Cerebellar cortex (tissue), 1 donor: ENCODE data around the gene THSD1.
A peak's percentile ranks its signal among the peaks of the same experiment; 100 is the strongest.

ENCODE experiments used
- DNase-seq: peaks from one replicate; pipeline ENCODE4 v3.0.0-alpha.2; 2015; ENCODE audit warnings: low spot score

The THSD1 gene, protein sequence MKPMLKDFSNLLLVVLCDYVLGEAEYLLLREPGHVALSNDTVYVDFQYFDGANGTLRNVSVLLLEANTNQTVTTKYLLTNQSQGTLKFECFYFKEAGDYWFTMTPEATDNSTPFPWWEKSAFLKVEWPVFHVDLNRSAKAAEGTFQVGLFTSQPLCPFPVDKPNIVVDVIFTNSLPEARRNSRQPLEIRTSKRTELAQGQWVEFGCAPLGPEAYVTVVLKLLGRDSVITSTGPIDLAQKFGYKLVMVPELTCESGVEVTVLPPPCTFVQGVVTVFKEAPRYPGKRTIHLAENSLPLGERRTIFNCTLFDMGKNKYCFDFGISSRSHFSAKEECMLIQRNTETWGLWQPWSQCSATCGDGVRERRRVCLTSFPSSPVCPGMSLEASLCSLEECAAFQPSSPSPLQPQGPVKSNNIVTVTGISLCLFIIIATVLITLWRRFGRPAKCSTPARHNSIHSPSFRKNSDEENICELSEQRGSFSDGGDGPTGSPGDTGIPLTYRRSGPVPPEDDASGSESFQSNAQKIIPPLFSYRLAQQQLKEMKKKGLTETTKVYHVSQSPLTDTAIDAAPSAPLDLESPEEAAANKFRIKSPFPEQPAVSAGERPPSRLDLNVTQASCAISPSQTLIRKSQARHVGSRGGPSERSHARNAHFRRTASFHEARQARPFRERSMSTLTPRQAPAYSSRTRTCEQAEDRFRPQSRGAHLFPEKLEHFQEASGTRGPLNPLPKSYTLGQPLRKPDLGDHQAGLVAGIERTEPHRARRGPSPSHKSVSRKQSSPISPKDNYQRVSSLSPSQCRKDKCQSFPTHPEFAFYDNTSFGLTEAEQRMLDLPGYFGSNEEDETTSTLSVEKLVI

DNA sequence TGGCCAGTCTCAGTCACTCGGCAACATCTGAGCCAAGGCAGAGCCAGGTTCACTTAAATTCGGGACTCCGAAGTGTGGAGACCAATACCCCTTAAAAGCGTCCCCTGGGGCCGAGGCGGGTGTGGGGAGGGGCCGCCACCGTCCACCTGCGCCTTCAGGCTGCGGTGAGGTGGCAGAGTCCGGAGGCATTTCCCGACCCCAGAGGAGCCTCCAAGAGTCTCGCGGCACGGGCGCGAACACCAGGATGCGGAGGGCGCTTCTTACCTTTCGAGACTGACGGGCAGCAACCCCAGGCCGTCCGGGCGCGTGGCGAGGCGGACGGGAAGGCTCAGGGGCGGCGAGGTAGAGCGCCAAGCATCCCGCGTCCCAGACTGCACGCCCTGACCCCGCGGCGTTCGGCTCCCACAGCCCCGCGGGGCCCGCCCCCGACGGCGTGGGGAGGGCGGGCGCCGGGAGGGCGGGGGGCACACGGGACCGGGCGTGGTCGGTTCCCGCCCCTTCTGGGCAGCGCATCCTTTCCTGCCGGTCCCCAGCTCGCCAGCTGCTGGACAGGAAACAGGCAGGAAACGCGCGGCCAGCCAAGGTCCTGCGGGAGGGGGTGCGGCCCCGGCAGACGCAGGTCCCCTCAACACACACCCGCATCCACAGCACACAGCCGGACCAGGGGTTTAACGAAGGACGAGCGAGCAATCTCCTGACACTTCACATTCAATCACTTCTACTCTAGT lies at the start of gene THSD1:
Gene THSD1, minus strand, starts transcription at position 406 of the 728 bp plus-strand sequence. CDS start 3,572 bp downstream, outside the sequence.
- DNase-seq: no peak

DNA sequence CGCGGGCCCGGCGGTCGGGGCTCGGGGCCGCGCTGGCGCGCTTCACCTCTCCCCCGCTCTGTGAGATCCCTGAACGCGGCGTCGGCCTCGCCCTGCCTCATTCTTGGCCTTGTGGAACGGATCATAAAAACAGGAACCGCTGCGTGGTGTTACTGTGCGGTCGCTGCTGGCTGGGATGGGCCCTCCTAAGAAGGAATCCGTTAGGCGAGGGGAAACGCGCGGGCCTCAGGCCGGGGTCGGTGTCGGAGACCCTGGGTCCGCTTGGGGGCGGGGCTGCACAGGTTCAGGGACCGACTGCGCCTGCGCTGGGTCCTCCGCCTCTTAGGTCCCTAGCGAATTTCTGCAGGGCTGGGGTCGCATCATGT lies 49.7 kb upstream of the THSD1 start:
- DNase-seq: peak; percentile 78

DNA sequence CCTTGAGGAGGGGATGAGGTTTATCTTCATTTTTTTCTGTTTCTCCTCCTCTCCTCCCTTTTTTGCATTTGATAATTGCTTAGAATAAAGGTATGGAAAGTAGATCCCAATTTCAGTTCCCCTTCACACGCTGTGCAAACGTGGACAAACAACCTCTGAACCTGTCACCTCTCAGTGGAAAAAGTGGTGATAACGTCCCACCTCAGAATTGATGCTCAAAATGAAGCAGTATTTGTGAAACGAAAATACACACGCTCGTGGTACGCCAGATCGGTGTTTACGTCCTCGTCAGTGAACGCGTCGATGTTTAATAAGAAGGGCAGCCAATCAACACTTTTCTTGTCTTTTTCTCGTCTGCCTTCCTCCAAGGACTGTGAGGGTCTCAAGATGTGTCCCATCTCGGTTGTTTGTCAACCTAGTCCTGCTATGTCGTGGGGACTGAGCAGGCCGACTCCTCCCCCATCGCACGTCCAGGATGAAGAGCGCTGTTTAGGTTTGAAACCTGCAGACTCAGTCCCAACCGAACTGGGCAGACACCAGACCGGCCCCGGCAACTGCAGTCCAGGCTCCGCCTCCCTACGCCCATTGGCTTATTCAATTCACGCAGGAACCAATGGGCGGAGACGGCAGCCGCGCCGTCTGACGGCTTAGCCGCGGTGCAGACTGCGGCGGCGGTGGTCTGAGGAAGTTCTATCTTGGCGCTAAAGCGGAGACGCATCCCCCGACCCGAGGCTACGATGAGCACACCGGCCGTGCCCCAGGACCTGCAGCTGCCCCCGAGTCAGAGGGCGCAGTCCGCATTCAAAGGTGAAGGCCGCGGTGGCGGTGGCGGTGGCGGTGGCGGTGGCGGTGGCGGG lies 49.1 kb upstream of the THSD1 start, which contains the start of gene CKAP2:
Gene CKAP2, plus strand, starts transcription at position 659 of the 857 bp plus-strand sequence. Its CDS starts 79 bp downstream, at position 738.
- DNase-seq: peak; percentile 97

DNA sequence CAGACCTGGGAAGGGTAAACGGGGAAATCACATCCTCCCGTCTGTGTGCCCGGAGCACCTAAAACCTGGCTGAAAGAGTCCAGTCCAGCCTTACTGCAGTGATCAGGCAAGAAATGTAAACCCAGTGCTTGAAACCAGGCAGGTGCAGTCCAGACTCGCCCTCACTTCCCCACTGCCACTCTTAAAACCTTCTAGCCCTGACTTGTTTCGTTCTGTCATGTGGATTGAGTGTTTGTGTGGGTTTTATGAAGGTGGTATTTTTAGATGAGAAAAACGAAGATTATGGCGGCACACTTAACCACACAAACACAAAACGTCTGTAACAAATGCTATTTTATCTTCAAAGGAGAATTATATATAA lies 48.5 kb upstream of the THSD1 start:
- peak; percentile 67 for DNase-seq

DNA sequence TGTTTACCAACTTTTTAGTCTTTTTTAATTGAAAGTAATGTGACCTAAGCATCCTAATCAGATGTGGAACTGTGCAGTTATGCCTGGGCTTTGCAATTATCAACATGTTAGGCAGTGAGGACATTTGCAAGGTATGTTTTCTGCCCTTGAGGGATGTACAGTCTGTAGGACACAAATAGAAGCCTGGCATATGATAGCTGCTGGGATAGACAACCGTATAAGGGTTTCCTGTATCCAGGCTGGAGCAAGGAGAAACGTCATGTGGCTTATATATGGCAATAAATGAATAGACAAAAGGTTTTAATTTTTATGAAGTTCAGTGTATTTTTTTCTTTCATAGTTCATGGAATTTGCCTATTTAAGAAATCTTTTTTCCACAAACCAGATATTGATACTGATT lies 46.5 kb upstream of the THSD1 start:
- no peak for DNase-seq

DNA sequence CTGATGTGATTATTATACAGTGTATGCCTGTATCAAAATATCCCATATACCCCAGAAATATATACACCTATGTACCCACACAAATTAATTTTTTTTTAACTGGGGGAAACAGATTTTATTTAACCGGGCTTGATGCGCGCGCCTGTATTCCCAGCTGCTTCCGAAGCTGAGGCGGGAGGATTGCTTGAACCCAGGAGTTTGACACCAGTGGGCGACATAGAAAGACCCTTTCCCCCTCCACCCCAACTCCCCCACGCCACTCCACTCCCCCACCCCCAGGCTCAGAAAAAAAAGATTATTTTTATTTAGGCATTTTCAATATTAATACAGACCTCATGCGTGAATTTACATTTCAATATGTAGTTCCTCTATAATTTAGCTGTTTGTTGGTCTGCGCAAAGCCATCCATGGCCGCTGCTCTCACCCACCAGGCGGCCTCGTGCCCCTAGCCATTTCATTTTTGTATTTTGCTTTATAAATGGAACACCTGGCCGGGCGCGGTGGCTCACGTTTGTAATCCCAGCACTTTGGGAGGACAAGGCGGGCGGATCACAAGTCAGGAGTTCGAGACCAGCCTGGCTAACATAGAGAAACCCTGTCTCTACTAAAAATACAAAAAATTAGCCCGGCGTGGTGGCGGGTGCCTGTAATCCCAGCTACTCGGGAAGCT lies 45.3 kb upstream of the THSD1 start:
- no peak for DNase-seq

DNA sequence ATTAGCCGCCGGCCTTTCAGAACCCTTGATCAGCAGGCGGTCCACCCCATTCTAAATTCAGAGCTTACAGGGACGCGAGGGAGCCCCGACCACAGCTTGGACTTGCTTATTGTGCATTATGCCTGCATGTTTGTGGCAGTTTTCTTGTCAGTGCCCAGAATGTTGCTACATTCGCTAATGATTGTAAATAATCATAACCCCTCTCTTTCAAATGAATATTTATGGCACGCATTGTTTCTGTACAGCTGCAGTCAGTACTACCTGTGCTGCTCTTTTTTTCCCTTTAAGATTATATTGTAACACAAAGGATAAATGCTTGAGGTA lies 44.8 kb upstream of the THSD1 start:
- no peak for DNase-seq

DNA sequence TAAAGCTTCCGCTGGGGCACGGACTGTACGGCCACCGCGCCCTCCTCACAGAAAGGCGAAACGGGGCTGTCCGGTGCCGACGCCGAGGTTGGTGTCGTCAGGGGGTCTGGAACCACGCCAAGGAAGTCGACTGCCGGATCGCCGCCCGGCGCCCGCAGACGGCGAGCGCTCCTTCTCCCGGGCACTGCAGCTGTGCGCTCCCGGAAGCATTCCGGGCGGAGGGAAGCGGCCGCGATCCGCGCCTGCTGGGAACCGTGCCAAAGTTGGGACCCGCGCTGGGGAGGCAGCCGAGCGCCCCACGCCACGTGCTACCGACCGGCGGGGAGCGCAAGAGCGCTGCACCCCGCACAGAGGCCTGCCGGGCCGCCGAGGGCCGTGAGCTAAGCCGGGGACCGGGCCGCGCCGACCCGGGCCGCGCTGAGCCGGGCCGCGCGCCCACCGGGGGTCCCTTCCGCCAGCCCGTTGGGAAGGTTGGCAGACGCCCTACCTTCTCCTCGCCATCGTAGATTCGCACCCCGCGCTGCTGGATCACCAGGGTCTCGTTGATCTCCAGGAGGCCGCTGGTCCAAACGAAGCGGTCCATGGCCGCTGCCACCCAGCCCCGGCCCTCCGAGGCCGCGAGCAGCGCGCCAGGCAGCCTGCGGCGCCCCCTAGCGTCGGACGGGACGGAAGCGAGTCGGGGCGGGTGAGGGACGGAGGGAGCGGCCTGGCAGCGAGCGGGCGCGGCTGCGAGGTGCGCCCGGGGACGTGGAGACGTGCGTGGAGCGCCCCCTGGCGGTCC lies 44.2 kb upstream of the THSD1 start, which contains the start of gene VPS36:
Gene VPS36, minus strand, starts transcription at position 623 of the 781 bp plus-strand sequence. Its CDS starts 40 bp downstream, at position 583.
- DNase-seq: peak; percentile 94

DNA sequence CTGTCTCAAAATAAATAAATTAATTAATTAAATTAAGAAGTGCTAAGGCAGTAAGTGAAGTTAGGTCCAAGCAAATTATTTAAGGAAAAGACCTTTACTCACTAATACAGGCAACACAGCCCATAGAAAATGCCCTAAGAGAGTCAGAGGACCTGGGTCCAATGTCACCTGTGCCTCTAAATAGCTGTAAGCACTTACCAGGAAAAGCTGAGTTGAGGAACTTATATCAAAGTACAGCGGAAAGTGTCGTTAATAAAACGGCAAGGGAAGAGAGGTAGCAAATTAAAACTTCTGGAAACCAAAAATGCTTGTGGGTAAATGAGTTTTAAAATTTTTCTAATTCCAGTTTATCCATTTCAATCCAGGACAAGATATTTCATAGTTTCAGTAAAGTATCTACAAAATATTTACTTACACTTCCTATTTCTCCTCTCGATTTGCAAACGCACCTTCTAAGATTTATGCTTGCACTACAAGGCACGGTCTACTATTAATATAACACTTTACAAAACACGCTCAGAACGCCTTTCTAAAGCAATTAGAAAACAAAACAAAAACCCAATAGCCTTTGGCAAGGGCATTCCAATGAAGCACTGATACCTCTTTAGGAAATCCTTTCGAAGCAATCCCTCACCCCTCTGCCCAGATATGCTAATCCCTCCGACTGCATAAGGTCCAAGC lies 43.5 kb upstream of the THSD1 start:
- DNase-seq: peak; percentile 41

DNA sequence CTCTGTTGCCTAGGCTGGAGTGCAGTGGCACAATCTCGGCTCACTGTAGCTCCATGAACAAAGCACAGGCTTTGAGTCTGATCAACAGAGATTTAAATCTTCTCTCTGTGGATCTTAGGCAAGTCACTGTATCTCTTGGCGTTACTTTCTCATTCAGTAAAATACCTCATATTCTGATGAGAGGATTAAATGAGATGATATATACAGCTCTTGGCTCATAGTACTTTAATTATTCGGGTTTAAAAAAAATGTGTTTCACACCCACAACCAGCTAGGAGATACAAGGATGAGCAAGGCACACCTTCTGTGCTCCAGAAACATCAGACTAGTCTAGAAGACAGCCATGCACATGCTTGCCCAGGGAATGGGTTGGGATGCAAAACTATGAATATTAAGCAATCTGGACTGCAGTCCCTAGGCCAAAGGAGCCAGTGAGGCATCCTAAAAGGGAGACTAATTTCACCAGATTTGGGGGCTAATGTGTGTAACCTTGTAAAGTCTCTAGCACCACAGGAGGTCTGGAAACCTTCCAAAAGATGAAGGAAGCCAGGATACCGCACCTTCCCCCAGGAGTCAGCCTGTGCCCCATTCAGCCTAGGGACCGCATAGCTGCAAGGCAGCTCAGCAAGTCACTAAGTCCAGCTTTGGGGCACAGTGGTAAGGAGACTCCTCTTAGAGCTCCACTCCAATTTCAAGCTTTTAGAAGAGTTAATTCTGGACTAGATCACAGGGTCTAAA lies 42.0 kb upstream of the THSD1 start:
- peak; percentile 29 for DNase-seq

DNA sequence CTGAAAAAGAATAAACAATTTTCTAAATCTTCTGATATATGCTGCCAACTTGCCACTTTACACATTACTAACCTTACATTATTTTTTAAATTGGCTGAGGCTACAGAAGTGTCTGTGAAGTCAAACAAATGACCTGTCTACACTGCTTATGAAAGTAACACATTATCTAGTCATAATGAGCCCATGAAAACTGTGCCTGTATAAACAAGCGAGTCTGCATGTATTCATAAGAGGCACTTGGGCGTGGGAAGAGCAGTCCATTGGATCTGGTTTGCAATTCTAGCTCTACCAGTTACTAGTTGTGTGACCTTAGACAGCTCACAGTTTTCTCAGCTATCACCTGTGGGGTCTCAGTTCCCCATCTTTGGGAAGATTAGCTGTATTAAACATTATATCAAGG lies 41.4 kb upstream of the THSD1 start:
- no peak for DNase-seq

DNA sequence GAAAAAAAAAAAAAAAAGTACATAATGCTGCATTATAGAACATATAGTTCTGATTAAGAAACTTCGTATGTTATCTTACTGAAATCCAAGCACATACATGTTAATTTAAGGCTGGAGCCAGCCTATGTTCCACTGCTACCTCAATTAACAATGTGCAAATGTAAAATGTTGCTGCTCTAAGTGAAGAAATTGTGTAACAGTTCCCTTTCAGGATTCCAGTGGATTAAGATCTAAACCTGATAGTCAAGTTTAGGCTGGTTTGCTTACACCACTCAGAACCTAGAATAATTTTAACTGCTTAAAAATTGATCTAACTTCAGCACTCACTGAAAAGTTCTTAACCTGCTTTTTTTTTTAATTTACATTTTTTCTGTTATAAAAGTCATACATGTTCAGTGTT lies 40.3 kb upstream of the THSD1 start:
- no peak for DNase-seq

DNA sequence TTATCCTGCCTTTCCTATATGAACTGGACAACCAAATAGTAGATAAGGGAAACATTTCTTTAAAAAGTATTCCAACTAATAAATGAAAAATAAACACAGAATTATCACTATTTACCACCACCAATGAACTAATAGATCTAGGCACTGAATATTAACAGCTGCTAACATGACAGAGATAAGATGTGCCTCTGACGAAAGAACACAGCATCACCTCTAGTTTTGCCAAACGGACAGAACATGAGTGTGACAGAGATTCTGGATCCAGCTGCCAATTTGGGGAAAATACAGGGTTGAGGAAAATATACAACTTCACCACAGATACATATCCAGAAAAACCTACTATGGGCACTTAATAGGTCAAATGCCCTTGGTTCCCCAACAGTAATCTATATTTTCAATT lies 26.5 kb upstream of the THSD1 start:
- DNase-seq: no peak

DNA sequence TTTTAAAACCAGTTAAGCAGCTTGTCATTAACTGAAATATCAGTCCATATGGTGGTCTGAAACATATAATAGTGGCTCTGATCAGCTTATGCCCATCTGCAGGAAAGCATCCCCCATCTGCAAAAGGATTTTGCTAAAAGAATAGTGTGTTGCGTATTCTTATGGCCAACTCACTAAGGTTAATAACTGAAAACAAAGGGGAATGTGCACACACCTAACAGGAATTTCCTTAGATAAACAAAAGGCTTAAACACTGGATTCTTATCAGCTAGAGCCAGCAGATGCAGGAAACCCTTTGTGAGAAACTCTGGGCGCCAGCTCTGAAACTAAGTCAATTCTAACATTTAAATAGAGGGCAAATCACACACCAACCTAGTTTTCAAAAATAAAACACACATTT lies 22.3 kb upstream of the THSD1 start:
- DNase-seq: no peak

DNA sequence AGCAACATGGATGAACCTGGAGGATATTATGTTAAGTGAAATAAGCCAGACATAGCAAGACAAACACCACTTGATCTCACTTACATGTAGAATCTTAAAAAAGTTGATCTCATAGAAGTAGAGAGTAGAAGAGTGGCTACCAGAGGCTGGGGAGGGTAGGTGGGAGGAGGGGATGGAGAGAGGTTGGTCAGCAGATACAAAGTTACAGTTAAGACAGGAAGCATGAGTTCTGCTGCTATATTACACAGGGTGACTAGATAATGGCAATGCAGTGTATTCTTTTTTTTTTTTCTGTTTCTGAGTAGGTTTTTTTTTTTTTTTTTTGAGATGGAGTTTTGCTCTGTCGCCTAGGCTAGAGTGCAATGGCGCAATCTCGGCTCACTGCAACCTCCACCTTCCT lies 15.2 kb upstream of the THSD1 start:
- no peak for DNase-seq

DNA sequence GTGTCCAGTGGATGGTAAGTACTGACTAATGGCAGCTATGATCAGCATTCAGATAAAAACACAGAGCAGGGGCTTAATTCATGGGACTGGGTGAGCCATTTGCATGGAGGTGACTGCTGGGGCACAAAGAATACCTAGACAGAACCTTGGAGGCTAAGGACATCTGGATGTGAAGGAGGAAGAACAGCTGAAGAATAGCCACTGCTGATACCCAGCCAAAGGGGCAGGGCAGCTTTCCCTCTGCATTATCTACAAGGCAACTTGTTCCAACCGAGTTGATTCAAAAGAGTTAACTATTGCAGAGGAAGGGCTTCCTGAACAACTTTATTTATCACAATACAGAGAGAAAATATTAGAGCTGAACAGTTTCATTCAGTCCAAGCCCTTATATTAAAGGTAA lies 13.1 kb upstream of the THSD1 start:
- no peak for DNase-seq

DNA sequence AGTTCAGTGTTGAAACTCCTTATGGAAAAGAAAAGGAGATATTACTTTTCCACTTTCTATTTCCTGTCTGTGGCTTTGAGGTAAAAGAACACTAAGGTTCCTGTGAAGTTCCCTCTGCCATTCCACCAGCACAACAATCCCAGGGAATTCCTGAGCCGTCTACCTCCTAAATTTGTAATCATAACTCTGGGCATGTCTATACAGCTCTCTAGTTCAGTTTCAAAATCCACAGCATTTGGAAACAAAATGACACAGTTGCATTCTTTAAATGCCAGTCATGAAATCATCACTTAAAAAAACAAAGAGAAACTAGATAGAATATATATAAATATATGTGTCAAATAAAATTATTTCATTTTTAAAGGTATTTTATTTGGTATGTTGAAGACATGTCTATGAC lies 9.0 kb upstream of the THSD1 start:
- DNase-seq: no peak

DNA sequence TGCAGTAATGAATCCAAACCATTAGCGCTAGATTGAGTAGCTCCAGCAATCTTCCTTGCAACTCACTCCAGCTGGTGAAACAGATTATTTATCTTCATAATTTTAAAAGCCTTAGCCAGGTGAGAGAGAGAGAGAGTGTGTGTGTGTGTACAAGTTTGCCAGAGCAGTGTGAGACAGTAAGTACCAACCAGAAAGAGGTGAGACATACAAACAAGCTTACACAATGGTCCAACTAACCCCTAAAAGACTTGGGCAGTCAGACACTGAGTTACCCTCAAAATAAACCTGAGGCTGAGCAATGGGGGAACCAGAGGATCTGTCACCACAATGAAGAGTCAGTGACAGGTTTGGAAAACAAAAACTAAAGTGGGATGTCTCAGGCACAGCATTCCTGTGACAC lies 8.1 kb upstream of the THSD1 start:
- DNase-seq: no peak

DNA sequence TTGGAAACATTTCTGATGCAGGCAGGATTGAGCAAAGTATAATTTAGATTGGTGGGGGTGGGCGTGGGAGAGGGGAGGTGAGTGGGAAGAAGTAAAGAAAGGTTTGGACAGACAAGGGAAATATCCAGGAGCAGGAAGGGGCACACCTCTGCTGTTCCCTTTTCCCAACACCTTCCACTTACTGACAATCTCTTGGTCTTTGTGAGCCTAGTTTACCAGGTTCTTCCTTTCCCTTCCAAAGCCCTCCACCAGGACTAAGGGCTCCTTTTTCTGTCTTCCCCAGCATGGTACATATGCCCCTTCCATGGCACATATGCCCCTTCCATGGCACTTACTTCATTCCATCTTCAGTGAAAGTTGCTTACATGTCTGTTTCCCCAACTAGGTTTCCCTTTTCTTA lies 6.2 kb upstream of the THSD1 start:
- no peak for DNase-seq
